RWPE1 (cell line): Measurements from ENCODE around the gene NKG7.

Source experiments
- CTCF ChIA-PET: fragments of 350-600 bp; sonication (Branson Sonifier 250); formaldehyde crosslinking; extraction: SDS; loops from one replicate; lab custom pipeline; 2021; lab: Yijun Ruan, JAX
- POLR2A ChIA-PET: fragments of 400-600 bp; formaldehyde crosslinking; extraction: SDS; loops from one replicate; lab custom pipeline; 2020; ENCODE audit warnings: antibody characterized with exemption; ENCODE audit not compliant: low non-redundant PET; lab: Yijun Ruan, JAX
- DNase-seq: peaks from one replicate; pipeline ENCODE4 v3.0.0; 2012; ENCODE audit warnings: low spot score
- H3K27ac ChIP-seq: fragments of 450-650 bp; 2 replicates; pipeline ENCODE4 v1.5.1; 2017
- TF ChIP-seq, protein P1 (sequence below): fragments of 450-650 bp; conservative IDR thresholded peaks from 2 replicates; pipeline ENCODE4 v1.5.1; 2017; ENCODE audit warnings: low read depth, mild to moderate bottlenecking

The NKG7 gene

DNA sequence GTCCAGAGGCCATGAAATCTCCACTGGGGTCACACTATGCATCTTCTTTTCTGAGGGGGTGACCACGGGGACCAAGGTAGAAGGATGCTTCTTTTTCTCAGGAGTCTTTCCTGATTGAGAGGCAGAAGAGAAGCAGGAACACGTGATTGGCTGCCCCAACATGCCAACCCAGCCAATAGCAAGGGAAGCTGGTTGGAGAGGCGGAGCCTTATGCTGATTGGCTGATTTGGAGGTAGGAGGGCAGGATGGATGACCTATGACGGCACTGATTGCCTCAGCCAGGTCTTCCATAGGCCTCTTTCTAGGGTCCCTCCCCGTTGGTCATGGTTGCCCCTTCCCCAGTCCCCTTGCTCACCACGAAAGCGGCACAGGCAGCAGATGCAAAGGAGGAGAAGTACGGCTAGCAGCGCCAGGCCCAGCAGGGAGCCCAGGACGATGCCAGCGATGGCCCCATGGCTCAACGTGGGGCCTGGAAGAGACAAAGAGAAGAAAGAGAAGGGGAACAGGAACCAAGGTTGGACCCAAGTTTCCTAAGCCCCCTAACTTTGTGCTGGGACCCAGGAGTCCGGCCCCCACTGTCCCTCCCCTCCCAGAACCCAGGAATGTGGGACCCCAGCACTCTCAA, 38.5 kb downstream of the NKG7 start:
- ChIA-PET POLR2A (no interaction called here), CTCF (interaction anchor here (0.6 to 0.7 kb wide), 2 partner anchors 46 to 314 kb away, joined by 3 to 9 read pairs; no protein-coding TSS in a partner anchor)
- TF ChIP-seq, protein P1, sequence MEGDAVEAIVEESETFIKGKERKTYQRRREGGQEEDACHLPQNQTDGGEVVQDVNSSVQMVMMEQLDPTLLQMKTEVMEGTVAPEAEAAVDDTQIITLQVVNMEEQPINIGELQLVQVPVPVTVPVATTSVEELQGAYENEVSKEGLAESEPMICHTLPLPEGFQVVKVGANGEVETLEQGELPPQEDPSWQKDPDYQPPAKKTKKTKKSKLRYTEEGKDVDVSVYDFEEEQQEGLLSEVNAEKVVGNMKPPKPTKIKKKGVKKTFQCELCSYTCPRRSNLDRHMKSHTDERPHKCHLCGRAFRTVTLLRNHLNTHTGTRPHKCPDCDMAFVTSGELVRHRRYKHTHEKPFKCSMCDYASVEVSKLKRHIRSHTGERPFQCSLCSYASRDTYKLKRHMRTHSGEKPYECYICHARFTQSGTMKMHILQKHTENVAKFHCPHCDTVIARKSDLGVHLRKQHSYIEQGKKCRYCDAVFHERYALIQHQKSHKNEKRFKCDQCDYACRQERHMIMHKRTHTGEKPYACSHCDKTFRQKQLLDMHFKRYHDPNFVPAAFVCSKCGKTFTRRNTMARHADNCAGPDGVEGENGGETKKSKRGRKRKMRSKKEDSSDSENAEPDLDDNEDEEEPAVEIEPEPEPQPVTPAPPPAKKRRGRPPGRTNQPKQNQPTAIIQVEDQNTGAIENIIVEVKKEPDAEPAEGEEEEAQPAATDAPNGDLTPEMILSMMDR = no peak
- no peak overlapping the region for H3K27ac ChIP-seq
- no peak for DNase-seq

DNA sequence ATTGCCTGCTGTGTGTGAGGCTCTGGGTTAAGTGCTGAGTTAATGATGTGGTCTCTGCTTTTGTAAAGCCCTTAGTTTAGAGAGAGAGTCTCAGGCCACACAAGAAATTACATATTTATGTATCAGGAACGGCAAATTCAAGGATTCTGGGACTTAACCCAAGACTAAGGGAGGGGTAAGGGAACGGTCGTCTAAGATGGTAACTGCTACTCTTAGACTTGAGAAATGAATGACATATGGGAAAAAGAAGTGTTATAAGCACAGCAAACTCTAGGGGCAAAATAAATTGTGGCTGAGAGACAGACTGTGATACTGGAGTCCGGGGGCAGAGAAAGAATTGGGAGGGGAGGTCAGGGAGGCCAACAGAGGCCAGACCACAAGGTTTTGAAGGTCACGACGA, 40.7 kb downstream of the NKG7 start:
- TF ChIP-seq, protein P1 = no peak
- CTCF ChIA-PET = no interaction called here
- POLR2A ChIA-PET = no interaction called here
- DNase-seq = no peak
- no peak overlapping the region for H3K27ac ChIP-seq

DNA sequence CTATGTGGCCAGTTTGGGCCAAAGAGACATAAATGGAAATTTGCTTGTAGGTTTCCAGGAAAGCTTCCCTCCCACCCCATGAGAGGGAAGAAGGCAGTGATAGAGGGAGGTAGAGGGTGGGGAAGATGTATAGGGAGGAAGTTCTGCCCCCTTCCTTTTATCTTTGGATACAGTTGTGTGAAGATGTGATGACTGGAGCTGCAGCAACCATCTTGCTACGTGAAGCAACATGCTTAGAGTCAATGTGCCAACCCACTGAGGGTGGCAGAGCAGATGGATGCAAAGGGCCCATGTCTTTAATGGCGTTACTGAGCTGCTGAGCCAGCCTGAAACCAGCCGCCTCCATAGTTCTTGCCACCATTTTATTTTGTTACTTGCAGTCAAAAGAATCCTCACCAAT, 41.3 kb downstream of the NKG7 start:
- CTCF ChIA-PET = no interaction called here
- POLR2A ChIA-PET = no interaction called here
- TF ChIP-seq, protein P1 = no peak
- DNase-seq = no peak
- H3K27ac ChIP-seq = no peak overlapping the region

DNA sequence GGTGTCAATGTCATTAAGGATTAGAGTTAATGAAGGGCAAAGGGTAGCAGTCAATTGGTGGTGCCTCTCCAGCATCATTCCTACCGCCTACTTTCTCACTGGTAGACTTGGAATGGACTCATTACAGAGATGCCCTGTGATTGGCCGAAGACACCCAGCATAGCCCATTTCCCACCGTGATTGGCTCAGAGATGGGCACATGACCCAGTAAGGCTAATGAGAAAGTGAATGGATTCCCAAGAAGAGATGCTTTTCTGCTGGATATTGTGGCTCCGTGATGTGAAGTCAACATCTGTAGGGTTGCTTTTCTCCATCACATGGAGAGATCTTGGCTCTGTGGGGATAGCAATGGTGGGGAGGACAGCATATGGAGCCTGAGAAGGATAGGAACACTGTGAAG, 42.1 kb downstream of the NKG7 start:
- DNase-seq = no peak
- ChIA-PET POLR2A (no interaction called here), CTCF (no interaction called here)
- TF ChIP-seq, protein P1 = no peak
- H3K27ac ChIP-seq = no peak overlapping the region

DNA sequence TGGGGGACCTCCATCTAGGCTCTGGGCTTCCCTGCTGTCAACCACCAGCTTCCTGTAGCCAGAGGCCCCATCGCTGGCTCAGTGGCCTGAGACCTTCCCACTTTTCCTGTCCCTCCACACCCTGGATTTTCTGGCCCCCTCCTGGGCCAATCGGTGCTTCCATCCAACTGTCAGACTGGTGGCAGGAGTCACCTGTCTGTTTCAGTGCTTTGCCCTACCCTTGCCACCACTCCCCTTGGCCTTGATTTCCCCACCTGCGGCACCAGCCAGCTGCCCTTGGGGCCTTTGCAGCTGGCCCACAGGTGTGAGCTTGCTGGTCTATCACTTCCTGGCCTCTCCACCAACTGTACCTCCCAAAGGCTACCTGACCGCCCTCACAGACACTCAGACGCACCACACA, 43.0 kb downstream of the NKG7 start:
- DNase-seq = no peak
- POLR2A ChIA-PET = no interaction called here
- H3K27ac ChIP-seq = no peak overlapping the region
- CTCF ChIA-PET = no interaction called here
- TF ChIP-seq, protein P1 = no peak

DNA sequence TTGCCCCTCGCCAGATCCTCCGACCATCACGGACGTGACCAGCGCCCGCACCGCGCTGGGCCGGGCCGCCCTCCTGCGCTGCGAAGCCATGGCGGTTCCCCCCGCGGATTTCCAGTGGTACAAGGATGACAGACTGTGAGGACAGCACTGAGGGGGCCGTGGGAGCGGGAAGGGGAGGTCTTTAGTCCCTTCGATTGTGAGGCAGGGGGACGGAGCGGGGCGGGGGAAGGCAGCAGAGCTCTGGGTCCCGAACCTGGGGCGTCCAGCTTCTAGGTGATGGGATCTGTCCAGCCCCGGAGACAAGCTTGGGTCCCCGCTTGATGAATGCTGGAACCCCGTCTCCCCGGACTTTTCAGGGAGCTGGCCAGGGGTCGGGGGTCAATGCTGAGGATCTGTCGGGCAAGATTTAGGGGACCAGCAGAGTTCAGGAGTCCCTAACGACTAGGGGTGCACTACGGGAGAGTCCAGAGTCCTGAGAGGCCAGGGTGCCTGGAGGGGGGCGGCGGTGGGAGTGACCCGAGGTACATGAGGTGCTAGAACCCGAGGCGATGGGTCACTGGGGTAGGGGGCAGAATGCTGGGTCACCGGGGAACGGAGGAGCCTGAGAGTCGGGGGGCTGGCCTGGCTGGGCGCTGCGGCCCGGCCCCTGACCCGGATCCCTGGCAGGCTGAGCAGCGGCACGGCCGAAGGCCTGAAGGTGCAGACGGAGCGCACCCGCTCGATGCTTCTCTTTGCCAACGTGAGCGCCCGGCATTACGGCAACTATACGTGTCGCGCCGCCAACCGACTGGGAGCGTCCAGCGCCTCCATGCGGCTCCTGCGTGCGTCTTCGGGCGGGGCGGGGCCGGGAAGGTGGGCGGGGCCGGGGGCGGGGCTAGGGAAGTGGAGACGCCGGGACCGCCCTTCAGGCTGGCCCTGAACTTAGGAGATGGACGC, 45.1 kb downstream of the NKG7 start:
- TF ChIP-seq, protein P1 = peak; percentile 38; the same call in 1 of the 2 replicates
- peak; percentile 75 for DNase-seq
- H3K27ac ChIP-seq = no peak overlapping the region
- POLR2A ChIA-PET = no interaction called here
- CTCF ChIA-PET = no interaction called here
